ENCODE results near the gene IL1RAP.

DNA sequence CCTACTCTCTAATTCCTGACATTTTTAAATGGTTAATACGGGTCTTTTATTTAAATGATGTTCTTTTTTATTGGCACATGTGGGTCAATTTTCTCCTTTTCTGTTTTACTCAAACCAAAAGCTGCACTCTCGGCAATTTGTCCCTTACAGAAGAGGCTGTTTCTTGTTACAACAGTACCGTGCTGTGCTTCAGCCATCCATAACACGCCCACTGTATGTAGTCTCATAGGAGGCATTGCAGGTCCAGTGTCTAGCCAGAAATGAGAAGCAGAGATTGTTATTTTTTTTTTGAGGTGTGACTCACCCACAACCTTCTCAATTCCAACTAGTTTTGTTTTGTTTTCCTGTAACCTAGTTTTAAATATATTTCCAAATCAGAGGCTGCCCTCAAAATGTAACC lies 184.0 kb downstream of the IL1RAP start:
- TF ChIP-seq, protein P1, sequence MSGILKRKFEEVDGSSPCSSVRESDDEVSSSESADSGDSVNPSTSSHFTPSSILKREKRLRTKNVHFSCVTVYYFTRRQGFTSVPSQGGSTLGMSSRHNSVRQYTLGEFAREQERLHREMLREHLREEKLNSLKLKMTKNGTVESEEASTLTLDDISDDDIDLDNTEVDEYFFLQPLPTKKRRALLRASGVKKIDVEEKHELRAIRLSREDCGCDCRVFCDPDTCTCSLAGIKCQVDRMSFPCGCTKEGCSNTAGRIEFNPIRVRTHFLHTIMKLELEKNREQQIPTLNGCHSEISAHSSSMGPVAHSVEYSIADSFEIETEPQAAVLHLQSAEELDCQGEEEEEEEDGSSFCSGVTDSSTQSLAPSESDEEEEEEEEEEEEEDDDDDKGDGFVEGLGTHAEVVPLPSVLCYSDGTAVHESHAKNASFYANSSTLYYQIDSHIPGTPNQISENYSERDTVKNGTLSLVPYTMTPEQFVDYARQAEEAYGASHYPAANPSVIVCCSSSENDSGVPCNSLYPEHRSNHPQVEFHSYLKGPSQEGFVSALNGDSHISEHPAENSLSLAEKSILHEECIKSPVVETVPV (CRISPR knock-in tag; IDR thresholded peaks at IDR 0.05) = no peak
- TF ChIP-seq ZNF70 (CRISPR knock-in tag; IDR thresholded peaks at IDR 0.05) = no peak

All from SK-N-SH treated with all-trans-retinoic acid at 6 μM for 48 hours (cell line).